ENCODE measurements around the gene ERCC5.

- TF ChIP-seq TAF1 (IDR thresholded peaks at IDR 0.05; ENCODE audit: low read depth, low read length) (no peak), POLR2AphosphoS5 (IDR thresholded peaks at IDR 0.05; ENCODE audit: low read depth, low read length) (no peak), POLR2A (IDR thresholded peaks at IDR 0.05; ENCODE audit: low read depth, low read length) (no peak), POU2F2 (IDR thresholded peaks at IDR 0.05; ENCODE audit: low read depth, low read length) (no peak), SPI1 (IDR thresholded peaks at IDR 0.05; ENCODE audit: low read depth, low read length) (no peak)
Observed at GRCh38 chr13:102897371-102898138, 51.7 kb downstream of the ERCC5 start.

Data from GM12891 (cell line).